H1 (cell line): ENCODE data around the gene MARS1. TPM values are rescaled to one million over a fixed set of nuclear protein-coding genes. Genes with fewer than 3 reads are reported as not detected.

ENCODE experiments used
- CTCF ChIA-PET: fragments of 300-600 bp; sonication (Branson Sonifier 250); formaldehyde crosslinking; loops from one replicate; lab custom pipeline; 2021; ENCODE audit not compliant: partially characterized antibody; lab: Charles Lee
- POLR2A ChIA-PET: fragments of 300-600 bp; sonication (Branson Sonifier 250); formaldehyde crosslinking; loops from one replicate; lab custom pipeline; 2021; ENCODE audit warnings: inconsistent platforms; ENCODE audit not compliant: partially characterized antibody; lab: Charles Lee
- DNase-seq, 2 experiments: peaks; one replicate each; pipeline versions ENCODE4 v3.0.0 to v3.0.0-alpha.2; 2010 to 2022; ENCODE audit warnings: low spot score in 2 of 2, low read depth in 1 of 2, mixed read lengths in 1 of 2
- FAIRE-seq: peaks from 2 replicates; lab custom pipeline; 2011; peaks lifted over from hg19 to GRCh38; lab: Jason Lieb, UNC
- H2AFZ ChIP-seq: 2 replicates; pipeline ENCODE4 v1.8.1; 2012; ENCODE audit warnings: low read length, inconsistent platforms
- H2AK5ac ChIP-seq: 2 replicates; pipeline ENCODE4 v1.6.1; 2013; ENCODE audit warnings: low read depth, low read length
- H2BK120ac ChIP-seq: replicated peaks from 2 replicates; pipeline ENCODE3; 2013; ENCODE audit warnings: low read depth, low read length, inconsistent platforms
- H2BK12ac ChIP-seq: 2 replicates; pipeline ENCODE4 v1.6.1; 2013; ENCODE audit warnings: low read depth, low read length
- H2BK15ac ChIP-seq: 2 replicates; pipeline ENCODE4 v1.6.1; 2013; ENCODE audit warnings: low read length
- H2BK20ac ChIP-seq: 2 replicates; pipeline ENCODE4 v1.6.1; 2013; ENCODE audit warnings: low read length
- H2BK5ac ChIP-seq: 2 replicates; pipeline ENCODE4 v1.6.1; 2013; ENCODE audit warnings: low read depth, low read length
- H3K14ac ChIP-seq: 2 replicates; pipeline ENCODE4 v1.6.1; 2013; ENCODE audit warnings: inconsistent platforms; ENCODE audit not compliant: insufficient read length
- H3K18ac ChIP-seq: 2 replicates; pipeline ENCODE4 v1.6.1; 2013; ENCODE audit warnings: low read length; ENCODE audit errors: extremely low read depth
- H3K23ac ChIP-seq: 2 replicates; pipeline ENCODE4 v1.6.1; 2013; ENCODE audit warnings: inconsistent platforms; ENCODE audit not compliant: insufficient read length
- H3K23me2 ChIP-seq: 2 replicates; pipeline ENCODE4 v1.6.1; 2013; ENCODE audit warnings: low read depth, low read length
- H3K27ac ChIP-seq: 2 replicates; pipeline ENCODE4 v1.6.1; 2011; ENCODE audit warnings: low read depth, low read length, inconsistent platforms
- H3K27me3 ChIP-seq, 4 experiments: replicated peaks in 1 of 4; 1 replicate in 1 of 4; 2 replicates in 3 of 4; pipeline versions ENCODE4 v1.6.1 to v1.8.1; 2011 to 2013; ENCODE audit warnings: low read length in 3 of 4, mild to moderate bottlenecking in 3 of 4, inconsistent platforms in 2 of 4, mixed read lengths in 2 of 4, moderate library complexity in 1 of 4; ENCODE audit not compliant: control insufficient read depth in 3 of 4, insufficient read depth in 3 of 4; ENCODE audit errors: extremely low read depth in 1 of 4
- H3K36me3 ChIP-seq, 4 experiments: 2 replicates each; pipeline versions ENCODE4 v1.6.1 to v1.8.1; 2011 to 2013; ENCODE audit warnings: mild to moderate bottlenecking in 4 of 4, low read length in 3 of 4, moderate library complexity in 2 of 4, control low read depth in 1 of 4, inconsistent platforms in 1 of 4; ENCODE audit not compliant: insufficient read depth in 4 of 4, control insufficient read depth in 2 of 4
- H3K4ac ChIP-seq: replicated peaks from 2 replicates; pipeline ENCODE3; 2013; ENCODE audit warnings: low read length, low read depth, mixed read lengths, inconsistent platforms; ENCODE audit not compliant: insufficient read length
- H3K4me1 ChIP-seq, 4 experiments: replicated peaks in 1 of 4; 1 replicate in 1 of 4; 2 replicates in 3 of 4; pipeline versions ENCODE4 v1.6.1 to v1.8.1; 2011 to 2013; ENCODE audit warnings: low read length in 3 of 4, inconsistent platforms in 2 of 4, mixed read lengths in 1 of 4; ENCODE audit not compliant: insufficient read depth in 4 of 4, control insufficient read depth in 3 of 4
- H3K4me2 ChIP-seq, 2 experiments: 2 replicates each; pipeline versions ENCODE4 v1.6.1 to v1.8.1; 2011 to 2013; ENCODE audit warnings: low read depth in 2 of 2, low read length in 2 of 2, control low read depth in 1 of 2, inconsistent platforms in 1 of 2, mild to moderate bottlenecking in 1 of 2; ENCODE audit not compliant: insufficient read depth in 1 of 2
- H3K4me3 ChIP-seq, 4 experiments: fragments of 200-600, 300-600 bp in 1 of 4; sonication (generic), shearing (Covaris generic), sonication (Bioruptor Twin) in 1 of 4; 2 replicates each; pipeline versions ENCODE4 v1.5.1 to v1.8.1; 2011 to 2016; ENCODE audit warnings: low read length in 4 of 4, low read depth in 3 of 4, control low read depth in 2 of 4, inconsistent platforms in 2 of 4, mild to moderate bottlenecking in 2 of 4, mixed read lengths in 1 of 4, moderate library complexity in 1 of 4; ENCODE audit not compliant: insufficient read depth in 2 of 4; ENCODE audit errors: extremely low read depth in 1 of 4
- H3K56ac ChIP-seq: replicated peaks from 2 replicates; pipeline ENCODE3; 2013; ENCODE audit warnings: low read depth, mild to moderate bottlenecking, mixed read lengths, low read length, inconsistent platforms; ENCODE audit not compliant: insufficient read length
- H3K79me1 ChIP-seq: 2 replicates; pipeline ENCODE4 v1.6.1; 2013; ENCODE audit warnings: low read depth, low read length, control low read depth
- H3K79me2 ChIP-seq, 2 experiments: 2 replicates each; pipeline versions ENCODE4 v1.6.1 to v1.8.1; 2012 to 2013; ENCODE audit warnings: low read length in 2 of 2, mild to moderate bottlenecking in 2 of 2, inconsistent platforms in 1 of 2; ENCODE audit not compliant: insufficient read depth in 2 of 2, control insufficient read depth in 1 of 2
- H3K9ac ChIP-seq, 4 experiments: replicated peaks in 1 of 4; 1 replicate in 1 of 4; 2 replicates in 3 of 4; pipeline versions ENCODE4 v1.6.1 to v1.8.1; 2011 to 2013; ENCODE audit warnings: low read depth in 3 of 4, low read length in 3 of 4, control low read depth in 2 of 4, mild to moderate bottlenecking in 2 of 4, moderate library complexity in 2 of 4, inconsistent platforms in 1 of 4; ENCODE audit errors: extremely low read depth in 1 of 4
- H3K9me3 ChIP-seq, 2 experiments: 2 replicates each; pipeline versions ENCODE4 v1.6.1 to v1.8.1; 2012 to 2013; ENCODE audit warnings: mild to moderate bottlenecking in 2 of 2, moderate library complexity in 2 of 2, control low read depth in 1 of 2, inconsistent platforms in 1 of 2, low read depth in 1 of 2, low read length in 1 of 2, mixed read lengths in 1 of 2; ENCODE audit not compliant: insufficient read depth in 2 of 2
- H4K20me1 ChIP-seq, 2 experiments: replicated peaks in 1 of 2; 2 replicates each; pipeline versions ENCODE3 to v1.8.1; 2011 to 2013; ENCODE audit warnings: inconsistent platforms in 2 of 2, low read length in 2 of 2, mild to moderate bottlenecking in 1 of 2; ENCODE audit not compliant: insufficient read depth in 2 of 2, control insufficient read depth in 1 of 2
- H4K5ac ChIP-seq: 2 replicates; pipeline ENCODE4 v1.6.1; 2013; ENCODE audit warnings: low read length, low read depth, mixed read lengths, inconsistent platforms; ENCODE audit not compliant: insufficient read length
- H4K8ac ChIP-seq: 2 replicates; pipeline ENCODE4 v1.8.0; 2013; ENCODE audit warnings: mild to moderate bottlenecking, moderate library complexity, low read length, inconsistent platforms; ENCODE audit not compliant: insufficient read depth; ENCODE audit errors: extremely low read depth
- H4K91ac ChIP-seq: replicated peaks from 2 replicates; pipeline ENCODE3; 2013; ENCODE audit warnings: low read length, mixed read lengths, inconsistent platforms; ENCODE audit not compliant: insufficient read length
- CREB1 ChIP-seq: IDR thresholded peaks from 2 replicates; pipeline ENCODE4 v1.6.1; 2012; ENCODE audit warnings: inconsistent platforms
- NANOG ChIP-seq: IDR thresholded peaks from 2 replicates; pipeline ENCODE4 v1.6.1; 2011; ENCODE audit warnings: low read length, low read depth, mild to moderate bottlenecking, inconsistent platforms; ENCODE audit not compliant: insufficient read depth, poor library complexity, severe bottlenecking
- SAP30 ChIP-seq: fragments of 300-600 bp; sonication (generic); IDR thresholded peaks from 2 replicates; pipeline ENCODE4 v1.7.1; 2012; ENCODE audit warnings: low read length, moderate library complexity, mild to moderate bottlenecking, inconsistent platforms; ENCODE audit not compliant: insufficient read depth, insufficient replicate concordance
- SIN3A ChIP-seq, 2 experiments: IDR thresholded peaks in 1 of 2; conservative IDR thresholded peaks in 1 of 2; 2 replicates each; pipeline ENCODE4 v1.6.1; 2011 to 2012; ENCODE audit warnings: low read length in 2 of 2, improper control_type of control experiment in 1 of 2, low read depth in 1 of 2, mild to moderate bottlenecking in 1 of 2
- SRF ChIP-seq: IDR thresholded peaks from 2 replicates; pipeline ENCODE4 v1.6.1; 2011; ENCODE audit warnings: mild to moderate bottlenecking, low read depth, low read length, moderate library complexity
- TAF1 ChIP-seq: IDR thresholded peaks from 2 replicates; pipeline ENCODE4 v1.6.1; 2011; ENCODE audit warnings: mild to moderate bottlenecking, low read depth, low read length
- TBP ChIP-seq: IDR thresholded peaks from 2 replicates; pipeline ENCODE4 v1.6.1; 2011; ENCODE audit warnings: low read depth, low read length, improper control_type of control experiment
- TEAD4 ChIP-seq: IDR thresholded peaks from 2 replicates; pipeline ENCODE4 v1.6.1; 2012; ENCODE audit warnings: low read depth, low read length, inconsistent platforms, mixed read lengths
- WGBS, 2 experiments: shearing (Covaris generic) in 1 of 2; methylation state at CpG; one replicate each; pipeline versions ENCODE4 v1.1.6 to v1.1.7; 2013 to 2015; ENCODE audit warnings: low lambda C conversion rate in 2 of 2, mixed read lengths in 2 of 2, inconsistent platforms in 1 of 2, low coverage in 1 of 2, missing lambda C conversion rate in 1 of 2; ENCODE audit not compliant: insufficient replicate concordance in 2 of 2, insufficient coverage in 1 of 2, insufficient read length in 1 of 2; ENCODE audit errors: extremely low coverage in 1 of 2, missing lambda C conversion rate in 1 of 2; 5-methylcytosine and 5-hydroxymethylcytosine counted together
- polyA plus RNA-seq, 7 experiments: library from polyadenylated mRNA; depleted of rRNA in 3 of 7; stranded (reverse) in 5 of 7; unstranded in 2 of 7; fragments of >200 nt in 5 of 7; fragments of 200-250 nt in 2 of 7; gene quantifications; 1 replicate in 5 of 7; 2 replicates in 1 of 7; 4 replicates in 1 of 7; pipeline versions ENCODE4 v1.2.1 to v1.2.3, GENCODE V29; 2011 to 2013; ENCODE audit warnings: missing spikeins in 2 of 7, mixed read lengths in 2 of 7
- total RNA-seq: library from RNA; stranded (reverse); fragmentation: NEBNext Ultra II Directional; extraction: Animal tissue kit (Norgen Biotek cat#: 25700); gene quantifications from 2 replicates; pipeline ENCODE4 v1.2.1, GENCODE V29; 2021

The MARS1 gene
- total and polyA plus RNA-seq, 2 of the 8 experiments (the other 6 are each of a cell fraction or from before 2014, with no cell fraction given) = 194 to 407 TPM

DNA sequence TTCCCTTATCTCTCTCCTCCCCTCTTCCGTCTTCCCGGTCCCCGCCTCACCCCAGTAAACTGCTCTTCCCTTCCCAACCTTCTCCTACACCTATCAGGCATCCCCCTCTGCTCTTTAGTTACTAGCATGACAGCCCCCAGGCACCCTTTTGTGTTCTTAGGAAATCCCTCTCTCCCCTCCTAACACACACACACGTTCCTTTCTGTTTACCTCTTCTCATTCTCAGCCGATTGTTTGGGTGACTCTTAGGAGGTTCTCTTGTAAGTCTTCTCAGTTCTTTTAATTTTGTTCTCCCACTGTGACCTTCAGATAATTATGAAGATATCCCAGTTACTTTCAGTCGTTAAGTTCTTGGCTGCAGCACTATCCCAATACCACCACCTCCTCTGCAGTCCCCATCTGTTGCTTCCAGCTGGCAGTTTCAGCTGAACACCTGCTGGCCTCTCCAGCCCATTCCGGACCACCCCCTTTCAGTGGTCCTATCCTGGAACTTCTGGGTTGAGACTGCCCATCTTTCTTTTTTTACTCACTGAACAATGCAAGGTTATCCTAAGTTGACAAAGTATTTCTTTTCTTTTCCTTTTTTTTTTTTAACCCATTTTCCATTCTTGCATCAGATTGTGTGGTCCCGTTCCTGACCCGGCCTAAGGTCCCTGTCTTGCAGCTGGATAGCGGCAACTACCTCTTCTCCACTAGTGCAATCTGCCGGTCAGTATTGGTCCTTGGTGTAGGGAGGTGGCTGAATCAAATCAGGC is 711 bp downstream of the MARS1 start:
- Histone ChIP-seq H3K27ac (peak overlapping the region; percentile 93), H3K23me2 (peaks cover 7% of the 10 kb centered on the region; the same call in 1 of the 2 replicates), H2BK15ac (no peak overlapping the region), H2BK20ac (no peak overlapping the region), H3K27me3 (no peaks in the 10 kb centered on the region), H3K9ac (peak overlapping the region; percentile 75 to 96 (median 88)), H4K5ac (peak overlapping the region; percentile 83), H2AFZ (no peak overlapping the region), H3K4me1 (peaks cover 0 to 7% (median 2%) of the 10 kb centered on the region in 4 experiments; a peak in 5 of 7 replicates), H2AK5ac (peak overlapping the region; percentile 75), H2BK120ac (no peak overlapping the region), H3K14ac (no peak overlapping the region), H3K36me3 (peaks cover 22 to 42% (median 38%) of the 10 kb centered on the region in 4 experiments), H2BK12ac (peak overlapping the region; percentile 91; the same call in 1 of the 2 replicates), H3K4me2 (peak overlapping the region; percentile 66 to 74), H3K56ac (peak overlapping the region; percentile 85), H3K18ac (peak overlapping the region; percentile 95; the same call in 1 of the 2 replicates), H3K4me3 (peak overlapping the region; percentile 77 to 99 (median 94)), H3K79me1 (peaks cover 8% of the 10 kb centered on the region; the same call in 1 of the 2 replicates), H3K9me3 (no peaks in the 10 kb centered on the region; a peak in 1 of 4 replicates), H3K79me2 (peaks cover 14 to 28% of the 10 kb centered on the region in 2 experiments), H2BK5ac (peak overlapping the region; percentile 98), H4K8ac (peak overlapping the region; percentile 98; the same call in 1 of the 2 replicates), H4K91ac (peak overlapping the region; percentile 44), H3K4ac (peak overlapping the region; percentile 87), H3K23ac (no peak overlapping the region), H4K20me1 (peaks cover 0 to 3% of the 10 kb centered on the region in 2 experiments)
- FAIRE-seq = no peak
- DNase-seq = no peak
- 34 to 93% methylated on average over 2 to 11 of the region's 11 CpGs for WGBS, 2 experiments
- ChIA-PET CTCF (interaction anchor here (0.6 to 25.1 kb wide), 4 partner anchors 9 to 95 kb away, joined by 4 to 441 read pairs (median 20); partner anchors contain the start of genes GLI1 and INHBE), POLR2A (interaction anchor here (0.5 to 1.5 kb wide), 7 partner anchors 38 to 359 kb away, joined by 3 to 5 read pairs (median 3); no protein-coding TSS in a partner anchor)
- TF ChIP-seq CREB1 = no peak
- no peak for TF ChIP-seq TBP
- TF ChIP-seq TEAD4 = no peak
- peak; percentile 50; the same call in 1 of the 2 replicates for TF ChIP-seq TAF1
- TF ChIP-seq SAP30 = peak; percentile 55
- TF ChIP-seq SIN3A (conservative IDR thresholded peaks at IDR 0.05 in 1 of 2, IDR thresholded peaks at IDR 0.05 in 1 of 2; ENCODE audit: low read depth in 1 of 2, low read length in 2 of 2) = peak; percentile 50 to 78; a peak in 1 of 4 replicates
- TF ChIP-seq NANOG = no peak
- no peak for TF ChIP-seq SRF
